Duodenal mucosa (tissue), 2 donors: ENCODE measurements around the gene LFNG.

ENCODE experiments used
- H3K27ac ChIP-seq: one replicate; pipeline ENCODE4 v1.7.0; 2013; ENCODE audit warnings: low read depth, low read length
- H3K27me3 ChIP-seq, 2 donors: one replicate each; pipeline ENCODE4 v1.7.0; 2013; ENCODE audit warnings: low read length in 2 of 2, control low read depth in 1 of 2; ENCODE audit not compliant: insufficient read depth in 2 of 2, control insufficient read depth in 1 of 2
- H3K36me3 ChIP-seq, 2 donors: one replicate each; pipeline ENCODE4 v1.7.0; 2013; ENCODE audit warnings: low read length in 2 of 2, control low read depth in 1 of 2; ENCODE audit not compliant: insufficient read depth in 2 of 2, control insufficient read depth in 1 of 2
- H3K4me1 ChIP-seq, 2 donors: one replicate each; pipeline ENCODE4 v1.7.0; 2013; ENCODE audit warnings: low read length in 2 of 2, control low read depth in 1 of 2; ENCODE audit not compliant: insufficient read depth in 2 of 2, control insufficient read depth in 1 of 2
- H3K4me3 ChIP-seq, 2 donors: one replicate each; pipeline ENCODE4 v1.7.0; 2013; ENCODE audit warnings: low read length in 2 of 2, low read depth in 1 of 2
- H3K9ac ChIP-seq, 2 donors: one replicate each; pipeline ENCODE4 v1.7.0; 2013; ENCODE audit warnings: low read length in 2 of 2, low read depth in 1 of 2
- H3K9me3 ChIP-seq, 2 donors: one replicate each; pipeline ENCODE4 v1.7.0; 2013; ENCODE audit warnings: low read length in 2 of 2, control low read depth in 1 of 2; ENCODE audit not compliant: control insufficient read depth in 1 of 2

The LFNG gene

DNA sequence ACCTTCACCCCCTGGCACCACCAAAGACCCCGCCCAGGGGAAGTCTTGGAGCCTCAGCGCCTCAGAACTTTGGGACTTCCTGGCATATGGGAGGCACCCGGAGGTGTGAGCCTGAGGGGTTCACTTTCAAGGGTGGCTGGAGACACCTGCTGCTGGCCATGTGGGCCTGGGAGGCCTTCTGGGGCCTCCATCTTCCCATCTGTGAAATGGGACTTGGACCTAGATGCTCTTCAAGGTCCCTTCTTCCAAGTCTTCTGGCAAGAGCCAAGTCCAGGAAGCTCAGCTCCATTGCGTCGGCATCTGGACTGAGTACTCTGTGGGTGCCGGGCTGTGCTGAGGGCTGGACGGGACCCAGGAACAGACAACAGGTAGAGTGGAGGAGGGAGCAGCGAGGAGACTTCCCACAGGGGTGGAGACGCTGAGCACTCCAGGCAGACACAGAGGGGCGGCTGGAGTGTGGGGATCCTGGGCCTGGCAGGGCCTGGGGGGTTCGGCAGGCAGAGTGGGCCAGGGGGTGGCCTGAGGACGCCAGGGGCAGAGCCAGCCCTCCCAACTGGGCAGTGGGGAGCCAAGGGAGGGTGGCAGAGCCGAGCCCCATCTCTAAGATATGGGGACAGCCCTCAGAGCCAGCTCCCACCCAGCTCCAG, 9.3 kb upstream of the LFNG start:
- peak overlapping the region in 1 of 2 donors; percentile 10 for H3K9ac ChIP-seq
- H3K4me3 ChIP-seq = no peak overlapping the region
- no peaks in the 10 kb centered on the region for H3K36me3 ChIP-seq
- H3K4me1 ChIP-seq = peaks cover 20 to 39% of the 10 kb centered on the region in 2 donors
- H3K27me3 ChIP-seq = no peaks in the 10 kb centered on the region
- H3K27ac ChIP-seq = peak overlapping the region; percentile 25
- no peaks in the 10 kb centered on the region for H3K9me3 ChIP-seq

DNA sequence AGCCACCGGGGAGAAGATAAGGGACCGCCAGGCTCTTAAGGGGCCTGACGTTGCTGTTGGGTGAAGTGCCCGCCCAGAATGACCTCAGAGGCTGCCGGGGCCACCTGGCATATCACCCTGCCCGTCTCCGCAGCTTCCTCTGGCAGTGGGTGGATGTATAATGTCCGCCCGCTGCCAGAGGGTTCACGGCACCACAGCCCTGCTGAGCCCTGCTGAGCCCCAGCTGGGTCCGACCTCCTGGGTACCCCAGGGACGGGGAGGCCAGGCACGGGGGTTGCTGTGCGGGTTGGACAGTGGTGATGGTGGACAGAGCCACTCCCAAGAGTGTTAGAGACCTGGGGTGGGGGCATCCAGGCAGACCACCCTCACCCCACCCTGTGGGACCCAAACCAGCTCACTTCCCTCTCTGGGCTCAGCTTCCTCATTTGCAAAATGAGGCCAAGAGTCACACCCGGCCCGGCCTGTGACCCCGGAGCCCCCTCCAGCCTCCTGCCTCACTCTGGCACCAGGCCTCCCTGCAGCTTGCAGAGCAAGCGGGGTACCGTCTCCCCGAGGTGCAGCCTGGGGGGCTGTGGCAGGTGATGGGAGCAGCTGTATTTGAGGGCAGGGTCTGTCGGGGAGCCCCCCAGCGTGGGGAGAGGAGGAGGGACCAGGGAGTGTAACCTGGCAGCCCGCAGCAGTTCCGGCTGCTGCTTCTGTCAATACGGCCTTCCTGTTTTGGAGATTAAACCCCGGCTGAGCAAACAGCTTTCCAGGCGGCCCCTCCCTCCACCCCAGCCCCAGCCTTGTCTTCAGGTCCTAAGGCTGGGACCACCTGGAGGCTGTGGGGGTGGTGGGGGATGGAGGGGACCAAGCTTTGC, 8.4 kb upstream of the LFNG start:
- Histone ChIP-seq H3K4me1 (peaks cover 20 to 39% of the 10 kb centered on the region in 2 donors), H3K4me3 (peak overlapping the region; percentile 23 to 46), H3K9me3 (no peaks in the 10 kb centered on the region), H3K27me3 (no peaks in the 10 kb centered on the region), H3K27ac (peak overlapping the region; percentile 50), H3K9ac (peak overlapping the region; percentile 10 to 43), H3K36me3 (no peaks in the 10 kb centered on the region)

DNA sequence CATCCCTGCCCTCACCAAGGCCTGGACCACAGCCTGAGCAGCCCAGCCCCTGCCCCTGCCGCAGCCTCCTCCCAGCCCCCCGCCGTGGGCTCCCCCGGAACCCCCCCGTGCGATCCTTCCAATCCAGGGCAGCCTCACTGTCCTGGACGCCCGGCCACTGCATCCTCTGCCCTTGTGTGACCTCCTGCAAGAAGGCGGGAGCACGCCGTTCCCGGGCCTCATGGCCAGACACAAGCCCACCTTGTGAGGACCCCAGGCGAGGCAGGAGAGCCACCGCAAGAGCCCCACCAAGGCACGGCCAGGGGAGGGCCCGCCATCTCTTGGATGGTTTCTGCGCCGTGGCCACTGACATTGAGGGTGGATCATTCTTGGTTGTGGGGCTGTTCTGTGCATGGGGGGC, 7.8 kb upstream of the LFNG start:
- peak overlapping the region in 1 of 2 donors; percentile 43 for H3K9ac ChIP-seq
- no peaks in the 10 kb centered on the region for H3K36me3 ChIP-seq
- peak overlapping the region; percentile 4 for H3K27ac ChIP-seq
- H3K4me1 ChIP-seq = peaks cover 20 to 39% of the 10 kb centered on the region in 2 donors
- H3K27me3 ChIP-seq = no peaks in the 10 kb centered on the region
- no peak overlapping the region for H3K4me3 ChIP-seq
- H3K9me3 ChIP-seq = no peaks in the 10 kb centered on the region

DNA sequence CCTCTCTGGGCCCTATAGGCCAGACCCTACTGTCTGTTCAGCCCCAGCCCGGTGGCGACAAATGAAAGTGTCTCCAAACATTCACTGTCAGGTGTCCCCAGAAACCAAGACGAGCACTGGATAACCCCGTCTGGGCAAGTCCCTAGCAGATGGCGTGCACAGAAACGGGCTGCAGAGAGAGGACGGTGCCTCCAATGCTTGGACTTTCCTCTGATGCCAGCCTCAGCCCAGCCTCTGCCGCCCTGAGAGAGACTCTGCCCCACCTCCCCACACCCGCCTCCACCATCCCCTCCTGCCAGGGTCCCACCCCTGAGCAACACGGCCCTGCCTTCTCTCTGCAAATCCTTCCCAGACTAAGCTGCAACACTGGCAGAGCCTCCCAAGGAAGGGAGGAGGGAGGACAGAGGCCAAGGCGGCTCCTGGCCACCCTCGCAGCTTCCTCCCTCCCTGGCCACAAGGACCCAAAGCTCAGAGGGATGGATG, 7.4 kb upstream of the LFNG start:
- no peaks in the 10 kb centered on the region for H3K36me3 ChIP-seq
- H3K9me3 ChIP-seq = no peaks in the 10 kb centered on the region
- peaks cover 20 to 39% of the 10 kb centered on the region in 2 donors for H3K4me1 ChIP-seq
- H3K4me3 ChIP-seq = no peak overlapping the region
- H3K27ac ChIP-seq = no peak overlapping the region
- peak overlapping the region in 1 of 2 donors; percentile 43 for H3K9ac ChIP-seq
- H3K27me3 ChIP-seq = no peaks in the 10 kb centered on the region

DNA sequence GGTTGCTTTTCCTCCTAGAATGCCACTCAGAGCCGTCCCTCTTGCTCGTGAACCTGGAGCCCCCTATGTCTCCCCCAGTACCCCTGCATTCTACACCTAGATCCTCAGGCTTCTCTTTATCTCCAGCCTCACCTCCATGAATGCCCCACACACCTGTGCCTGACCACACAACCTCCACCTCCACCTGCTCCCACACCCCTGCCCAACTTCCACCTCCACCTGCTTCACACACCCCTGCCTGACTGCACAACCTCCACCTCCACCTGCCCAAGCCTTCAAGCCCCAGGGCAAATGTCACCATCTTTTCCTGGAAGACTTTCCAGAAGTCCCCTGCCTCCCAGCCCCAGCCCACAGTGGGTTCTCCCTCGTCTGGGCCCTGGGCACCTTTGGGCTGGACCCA, 6.9 kb upstream of the LFNG start:
- H3K27ac ChIP-seq = no peak overlapping the region
- H3K27me3 ChIP-seq = no peaks in the 10 kb centered on the region
- H3K4me1 ChIP-seq = peaks cover 20 to 39% of the 10 kb centered on the region in 2 donors

DNA sequence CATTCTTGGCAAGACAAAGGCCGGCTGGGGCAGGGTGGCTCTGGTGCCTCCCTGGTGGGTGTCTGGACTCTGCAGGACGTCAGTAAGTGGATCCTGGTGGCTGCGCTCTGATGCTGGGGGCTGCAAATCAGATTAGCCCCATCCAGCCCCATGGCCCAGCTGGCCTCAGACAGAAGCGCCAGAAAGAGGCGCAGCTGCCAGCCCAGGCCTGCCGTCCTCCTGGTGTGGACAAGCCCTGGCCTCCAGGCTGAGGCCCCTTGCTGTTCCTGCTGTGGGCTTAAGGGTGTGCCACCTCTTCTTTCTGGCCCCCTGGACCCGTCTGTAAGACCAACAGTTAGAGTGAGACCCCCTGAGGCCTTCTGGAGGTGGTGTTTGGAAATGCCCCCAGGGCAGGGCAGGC, 5.9 kb upstream of the LFNG start:
- no peak overlapping the region for H3K27ac ChIP-seq
- no peaks in the 10 kb centered on the region for H3K27me3 ChIP-seq
- H3K4me1 ChIP-seq = peaks cover 29% of the 10 kb centered on the region in 2 donors

More for the DNA sequence above, 6.9 kb upstream of the LFNG start:
- no peak overlapping the region for H3K4me3 ChIP-seq
- H3K9ac ChIP-seq = no peak overlapping the region
- H3K36me3 ChIP-seq = no peaks in the 10 kb centered on the region
- H3K9me3 ChIP-seq = no peaks in the 10 kb centered on the region

DNA sequence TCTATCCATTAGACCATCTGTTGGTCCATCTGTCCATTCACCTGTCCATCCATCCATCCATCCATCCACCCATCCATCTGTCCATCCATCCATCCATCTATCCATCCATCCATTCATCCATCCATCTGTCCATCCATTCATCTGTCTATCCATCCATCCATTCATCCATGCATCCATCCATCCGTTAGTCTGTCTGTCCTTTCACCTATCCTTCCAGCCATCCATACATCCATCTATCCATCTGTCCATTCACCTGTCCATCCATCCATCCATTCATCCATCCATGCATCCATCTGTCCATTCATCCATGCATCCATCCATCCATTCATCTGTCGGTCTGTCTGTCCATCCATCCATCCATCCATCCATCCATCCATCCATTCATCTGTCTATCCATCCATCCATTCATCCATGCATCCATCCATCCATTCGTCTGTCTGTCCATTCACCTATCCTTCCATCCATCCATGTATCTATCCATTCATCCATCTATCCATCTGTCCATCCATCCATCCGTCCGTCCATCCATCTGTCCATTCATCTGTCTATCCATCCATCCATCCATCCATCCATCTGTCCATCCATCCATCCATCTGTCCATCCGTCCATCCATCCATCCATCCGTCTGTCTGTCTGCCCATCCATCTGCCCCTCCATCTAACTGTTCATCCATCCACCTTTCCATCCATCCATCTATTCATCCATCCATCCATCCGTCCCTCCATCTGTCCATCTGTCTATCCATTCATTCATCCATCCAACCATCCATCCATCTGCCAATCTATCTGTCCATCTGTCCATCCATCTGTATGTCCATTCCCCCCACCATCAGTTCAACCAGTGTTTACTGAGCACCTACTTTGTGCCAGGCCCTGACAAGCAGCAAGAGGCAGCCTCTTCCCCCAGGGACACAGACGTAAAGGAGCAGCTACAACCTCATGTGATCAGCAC, 4.8 kb upstream of the LFNG start:
- Histone ChIP-seq H3K9ac (no peak overlapping the region), H3K4me3 (no peak overlapping the region), H3K36me3 (no peaks in the 10 kb centered on the region), H3K27me3 (no peaks in the 10 kb centered on the region), H3K9me3 (no peaks in the 10 kb centered on the region), H3K27ac (no peak overlapping the region), H3K4me1 (peaks cover 29 to 34% of the 10 kb centered on the region in 2 donors)

More for the DNA sequence above, 5.9 kb upstream of the LFNG start:
- H3K9ac ChIP-seq = no peak overlapping the region
- no peaks in the 10 kb centered on the region for H3K9me3 ChIP-seq
- no peaks in the 10 kb centered on the region for H3K36me3 ChIP-seq
- no peak overlapping the region for H3K4me3 ChIP-seq

DNA sequence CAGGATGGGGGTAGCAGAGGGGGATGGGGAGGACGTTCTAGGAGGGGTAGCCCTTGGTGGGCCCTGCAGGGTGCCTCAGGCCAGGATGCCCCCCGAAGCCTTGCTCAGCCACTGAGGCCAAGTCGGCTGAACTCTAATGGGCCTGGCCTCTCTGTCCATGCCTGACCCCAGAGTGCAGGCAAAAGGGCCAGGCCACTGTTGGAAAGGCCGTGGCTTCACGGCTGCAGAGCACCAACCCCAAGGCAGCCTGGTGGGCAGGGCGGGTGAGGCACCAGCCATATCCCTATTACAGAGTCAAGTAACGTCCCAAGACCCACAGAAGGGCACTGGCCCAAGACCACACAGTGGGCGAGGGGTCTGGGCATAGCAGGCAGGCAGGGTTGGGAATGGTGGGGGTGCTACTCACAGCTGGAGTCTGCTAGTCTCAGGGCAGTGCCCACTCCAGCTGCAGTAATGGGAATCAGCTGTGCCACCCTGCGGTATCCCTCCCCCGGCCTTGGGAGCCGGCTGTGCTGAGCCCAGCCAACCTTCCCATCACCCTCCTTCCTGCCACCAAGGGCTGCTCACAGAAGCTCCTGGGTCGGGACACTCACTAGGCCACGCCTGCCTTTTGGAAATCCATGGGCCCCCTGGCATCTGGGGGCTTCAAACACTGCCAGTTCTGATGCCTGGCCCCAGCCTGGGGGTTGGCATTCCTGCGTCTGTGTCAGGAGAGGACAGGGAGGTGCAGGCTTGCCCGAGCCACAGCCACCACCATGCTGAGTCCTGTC, 4.0 kb upstream of the LFNG start:
- Histone ChIP-seq H3K4me1 (peaks cover 32 to 35% of the 10 kb centered on the region in 2 donors), H3K27ac (no peak overlapping the region), H3K9me3 (no peaks in the 10 kb centered on the region), H3K27me3 (no peaks in the 10 kb centered on the region), H3K4me3 (no peak overlapping the region), H3K9ac (no peak overlapping the region), H3K36me3 (no peaks in the 10 kb centered on the region)

DNA sequence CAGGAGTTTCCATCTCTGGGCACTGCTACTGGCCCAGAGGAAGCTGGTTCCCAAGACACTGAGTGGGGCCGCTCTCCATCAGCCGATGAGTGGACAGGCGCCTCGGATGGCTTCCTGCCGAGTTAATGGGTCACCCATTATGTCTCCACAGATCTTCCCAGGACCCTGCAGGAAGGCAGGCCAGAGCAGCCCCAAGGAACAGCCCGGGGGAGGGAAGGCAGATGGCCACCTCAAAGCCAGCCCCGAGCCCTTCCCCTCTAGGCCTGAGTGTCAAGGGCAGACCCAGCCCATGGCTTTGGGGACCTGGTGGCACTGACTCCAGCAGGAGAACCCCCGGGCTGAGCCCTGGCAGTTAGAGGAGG, 3.4 kb upstream of the LFNG start:
- peaks cover 28 to 32% of the 10 kb centered on the region in 2 donors for H3K4me1 ChIP-seq
- no peak overlapping the region for H3K27ac ChIP-seq
- H3K9ac ChIP-seq = no peak overlapping the region

More for the DNA sequence above, 3.4 kb upstream of the LFNG start:
- H3K4me3 ChIP-seq = no peak overlapping the region
- H3K9me3 ChIP-seq = no peaks in the 10 kb centered on the region
- H3K27me3 ChIP-seq = no peaks in the 10 kb centered on the region
- H3K36me3 ChIP-seq = no peaks in the 10 kb centered on the region
